ENCODE data around the gene OR2AT4.

Gene OR2AT4

DNA sequence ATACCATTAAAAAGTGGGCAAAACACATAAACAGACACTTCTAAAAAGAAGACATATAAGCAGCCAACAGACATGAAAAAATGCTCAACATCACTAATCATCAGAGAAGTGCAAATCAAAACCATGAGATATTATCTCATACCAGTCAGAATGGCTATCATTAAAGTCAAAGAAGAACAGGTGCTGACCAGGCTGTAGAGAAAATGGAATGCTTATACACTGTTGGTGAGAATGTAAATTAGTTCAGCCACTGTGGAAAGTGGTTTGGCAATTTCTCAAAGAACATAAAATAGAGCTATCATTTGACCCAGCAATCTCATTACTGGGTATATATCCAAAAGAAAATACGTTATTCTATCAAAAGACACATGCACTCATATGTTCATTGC lies 13.5 kb downstream of the OR2AT4 start:
- H3K27ac ChIP-seq: no peak overlapping the region
- no peak for TF ChIP-seq ZFX (IDR thresholded peaks at IDR 0.05)
- TF ChIP-seq, protein P1, sequence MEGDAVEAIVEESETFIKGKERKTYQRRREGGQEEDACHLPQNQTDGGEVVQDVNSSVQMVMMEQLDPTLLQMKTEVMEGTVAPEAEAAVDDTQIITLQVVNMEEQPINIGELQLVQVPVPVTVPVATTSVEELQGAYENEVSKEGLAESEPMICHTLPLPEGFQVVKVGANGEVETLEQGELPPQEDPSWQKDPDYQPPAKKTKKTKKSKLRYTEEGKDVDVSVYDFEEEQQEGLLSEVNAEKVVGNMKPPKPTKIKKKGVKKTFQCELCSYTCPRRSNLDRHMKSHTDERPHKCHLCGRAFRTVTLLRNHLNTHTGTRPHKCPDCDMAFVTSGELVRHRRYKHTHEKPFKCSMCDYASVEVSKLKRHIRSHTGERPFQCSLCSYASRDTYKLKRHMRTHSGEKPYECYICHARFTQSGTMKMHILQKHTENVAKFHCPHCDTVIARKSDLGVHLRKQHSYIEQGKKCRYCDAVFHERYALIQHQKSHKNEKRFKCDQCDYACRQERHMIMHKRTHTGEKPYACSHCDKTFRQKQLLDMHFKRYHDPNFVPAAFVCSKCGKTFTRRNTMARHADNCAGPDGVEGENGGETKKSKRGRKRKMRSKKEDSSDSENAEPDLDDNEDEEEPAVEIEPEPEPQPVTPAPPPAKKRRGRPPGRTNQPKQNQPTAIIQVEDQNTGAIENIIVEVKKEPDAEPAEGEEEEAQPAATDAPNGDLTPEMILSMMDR (conservative IDR thresholded peaks at IDR 0.05): no peak

DNA sequence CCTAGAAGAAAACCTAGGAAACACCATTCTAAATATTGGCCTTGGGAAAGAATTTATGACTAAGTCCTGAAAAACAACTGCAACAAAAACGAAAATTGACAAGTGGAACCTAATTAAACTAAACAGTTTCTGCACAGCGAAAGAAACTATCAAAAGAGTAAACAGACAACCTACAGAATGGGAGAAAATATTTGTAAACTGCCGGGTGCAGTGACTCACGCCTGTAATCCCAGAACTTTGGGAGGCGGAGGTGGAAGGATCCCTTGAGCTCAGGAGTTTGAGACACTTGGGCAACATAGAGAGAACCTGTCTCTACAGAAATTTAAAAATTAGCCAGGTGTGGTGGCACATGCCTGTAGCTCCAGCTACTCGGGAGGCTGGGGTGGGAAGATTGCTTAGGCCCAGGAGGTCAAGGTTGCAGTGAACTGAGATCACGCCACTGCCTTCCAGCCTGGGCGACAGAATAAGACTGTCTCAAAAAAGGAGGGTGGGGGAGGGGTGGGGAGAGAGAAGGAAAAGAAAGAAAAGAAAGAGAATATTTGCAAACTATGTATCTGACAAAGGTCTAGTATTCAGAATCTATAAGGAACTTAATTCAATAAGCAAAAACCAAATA lies 14.0 kb downstream of the OR2AT4 start:
- H3K27ac ChIP-seq: no peak overlapping the region
- TF ChIP-seq, protein P1 (conservative IDR thresholded peaks at IDR 0.05): no peak
- no peak for TF ChIP-seq ZFX (IDR thresholded peaks at IDR 0.05)

DNA sequence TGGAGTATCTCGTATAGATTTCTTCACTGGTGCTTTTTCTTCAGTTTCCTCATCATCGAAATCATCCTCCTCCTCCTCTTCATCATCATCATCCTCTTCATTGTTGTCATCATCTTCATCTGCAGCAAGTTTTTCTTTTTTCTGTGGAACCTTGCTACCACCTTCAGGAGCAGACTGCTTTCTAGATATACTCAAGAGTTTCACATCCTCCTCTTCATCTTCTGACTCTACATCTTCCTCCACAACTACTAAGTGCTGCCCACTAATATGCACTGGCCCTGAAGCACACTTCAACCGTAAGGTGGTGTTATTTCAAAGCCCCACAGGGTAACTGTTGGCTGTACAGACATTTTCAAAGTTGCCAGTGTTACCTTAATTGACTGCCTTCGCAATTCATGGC lies 17.1 kb downstream of the OR2AT4 start:
- TF ChIP-seq, protein P1 (conservative IDR thresholded peaks at IDR 0.05): no peak
- no peak for TF ChIP-seq ZFX (IDR thresholded peaks at IDR 0.05)

DNA sequence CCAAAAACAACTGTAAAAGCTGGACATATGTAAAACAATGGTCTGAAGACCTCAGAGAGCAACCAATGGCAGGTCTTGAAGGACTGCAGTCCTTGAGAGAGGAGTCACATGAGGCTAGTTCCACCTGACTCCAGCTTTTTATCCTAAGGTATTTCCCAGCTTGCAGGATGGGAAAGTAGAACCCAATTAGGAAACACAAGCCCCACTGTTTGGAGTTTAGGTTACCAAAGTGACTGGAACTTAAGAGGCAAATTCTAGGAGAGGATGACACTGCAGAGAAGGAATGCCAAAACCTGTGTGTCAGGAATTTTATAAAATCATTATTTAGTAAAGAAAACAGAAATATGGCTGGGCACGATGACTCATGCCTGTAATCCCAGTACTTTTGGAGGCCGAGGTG lies 18.4 kb downstream of the OR2AT4 start:
- TF ChIP-seq, protein P1 (conservative IDR thresholded peaks at IDR 0.05): no peak
- no peak for TF ChIP-seq ZFX (IDR thresholded peaks at IDR 0.05)
- no peak overlapping the region for H3K27ac ChIP-seq

More for the DNA sequence above, 17.1 kb downstream of the OR2AT4 start:
- no peak overlapping the region for H3K27ac ChIP-seq

DNA sequence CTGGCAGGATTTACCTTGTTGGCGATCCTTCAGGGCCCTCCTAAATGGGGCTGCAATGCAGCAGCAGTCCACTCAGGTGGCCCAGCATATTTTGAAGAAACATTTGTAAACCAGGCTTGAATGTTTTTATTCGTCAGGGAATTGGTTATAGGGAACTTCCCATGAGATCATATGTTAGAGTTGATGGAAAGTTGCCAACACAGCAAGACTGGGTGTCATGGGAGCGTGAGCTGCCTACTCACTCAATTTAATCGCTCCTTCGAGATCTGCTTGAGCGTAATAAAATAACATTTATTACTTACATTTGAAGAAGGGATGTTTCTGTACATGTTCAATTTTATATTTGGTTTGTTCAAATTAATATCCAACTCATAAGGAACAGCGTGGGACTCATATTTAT lies 19.4 kb downstream of the OR2AT4 start:
- no peak overlapping the region for H3K27ac ChIP-seq
- TF ChIP-seq ZFX (IDR thresholded peaks at IDR 0.05): no peak
- TF ChIP-seq, protein P1 (conservative IDR thresholded peaks at IDR 0.05): no peak

DNA sequence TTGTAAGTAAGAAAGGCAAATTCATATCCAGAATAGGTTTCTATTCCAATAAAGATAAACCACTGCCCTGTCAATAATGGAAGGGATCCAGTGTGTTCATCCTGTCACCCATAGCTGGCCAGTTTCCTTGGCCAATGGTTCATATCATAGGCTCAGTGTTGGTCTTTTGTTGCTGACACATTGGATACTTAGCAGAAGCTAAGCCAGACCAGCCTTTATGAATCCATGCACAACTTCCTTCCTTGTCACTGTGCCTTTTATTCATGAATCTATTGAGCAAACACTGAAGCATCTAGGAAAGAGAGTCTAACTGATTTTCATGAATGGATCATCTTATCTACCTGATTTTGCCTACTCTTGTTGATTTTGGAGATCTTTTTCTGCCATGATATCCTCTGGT lies 20.0 kb downstream of the OR2AT4 start:
- TF ChIP-seq ZFX (IDR thresholded peaks at IDR 0.05): no peak
- TF ChIP-seq, protein P1 (conservative IDR thresholded peaks at IDR 0.05): no peak

DNA sequence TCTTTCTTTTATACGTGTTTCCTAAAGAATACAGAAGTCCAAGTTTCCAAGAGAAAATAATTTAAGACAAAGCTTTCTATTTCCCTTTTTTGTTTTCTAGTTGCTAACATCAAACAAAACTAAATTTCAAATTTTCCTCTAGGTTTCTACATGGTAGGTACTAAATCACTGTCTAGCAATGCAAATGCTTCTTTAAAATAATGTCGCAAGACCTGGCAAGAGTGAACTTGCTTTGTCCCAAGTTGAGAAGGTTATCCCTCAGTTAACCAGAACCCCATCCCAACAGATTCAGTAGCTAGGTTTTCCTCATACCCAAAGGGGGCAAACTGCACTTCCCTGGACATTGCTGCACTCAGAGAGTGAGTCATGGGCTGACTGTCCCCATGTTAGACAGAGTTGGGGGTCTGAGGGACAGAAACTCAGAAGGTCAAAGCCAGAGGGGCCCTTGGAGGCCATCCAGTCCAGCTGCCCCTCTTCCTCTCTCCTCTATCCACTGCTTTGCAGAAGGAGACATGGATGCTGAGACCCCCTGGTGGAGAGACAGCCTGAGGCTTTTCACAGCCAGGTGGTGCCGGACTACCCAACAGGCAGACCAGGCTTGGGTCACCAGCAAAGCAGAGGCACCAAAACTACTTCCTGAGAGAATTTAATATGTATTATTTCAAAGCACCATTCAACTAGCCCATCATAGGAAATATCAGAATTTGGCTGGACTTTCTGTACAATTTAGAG lies 23.1 kb downstream of the OR2AT4 start:
- H3K27ac ChIP-seq: no peak overlapping the region
- TF ChIP-seq, protein P1 (conservative IDR thresholded peaks at IDR 0.05): no peak
- TF ChIP-seq ZFX (IDR thresholded peaks at IDR 0.05): no peak

More for the DNA sequence above, 20.0 kb downstream of the OR2AT4 start:
- H3K27ac ChIP-seq: no peak overlapping the region

Measured in C4-2B (cell line).